22Rv1 (cell line): ENCODE data around the gene GID8.

ENCODE experiments used
- ZFX ChIP-seq: fragments of 450-650 bp; IDR thresholded peaks from 2 replicates; pipeline ENCODE4 v1.6.1; 2017; ENCODE audit warnings: antibody characterized with exemption, borderline replicate concordance
- TF ChIP-seq, protein P1 (sequence below): fragments of 450-650 bp; IDR thresholded peaks from 2 replicates; pipeline ENCODE4 v1.5.1; 2017; ENCODE audit warnings: mild to moderate bottlenecking

DNA sequence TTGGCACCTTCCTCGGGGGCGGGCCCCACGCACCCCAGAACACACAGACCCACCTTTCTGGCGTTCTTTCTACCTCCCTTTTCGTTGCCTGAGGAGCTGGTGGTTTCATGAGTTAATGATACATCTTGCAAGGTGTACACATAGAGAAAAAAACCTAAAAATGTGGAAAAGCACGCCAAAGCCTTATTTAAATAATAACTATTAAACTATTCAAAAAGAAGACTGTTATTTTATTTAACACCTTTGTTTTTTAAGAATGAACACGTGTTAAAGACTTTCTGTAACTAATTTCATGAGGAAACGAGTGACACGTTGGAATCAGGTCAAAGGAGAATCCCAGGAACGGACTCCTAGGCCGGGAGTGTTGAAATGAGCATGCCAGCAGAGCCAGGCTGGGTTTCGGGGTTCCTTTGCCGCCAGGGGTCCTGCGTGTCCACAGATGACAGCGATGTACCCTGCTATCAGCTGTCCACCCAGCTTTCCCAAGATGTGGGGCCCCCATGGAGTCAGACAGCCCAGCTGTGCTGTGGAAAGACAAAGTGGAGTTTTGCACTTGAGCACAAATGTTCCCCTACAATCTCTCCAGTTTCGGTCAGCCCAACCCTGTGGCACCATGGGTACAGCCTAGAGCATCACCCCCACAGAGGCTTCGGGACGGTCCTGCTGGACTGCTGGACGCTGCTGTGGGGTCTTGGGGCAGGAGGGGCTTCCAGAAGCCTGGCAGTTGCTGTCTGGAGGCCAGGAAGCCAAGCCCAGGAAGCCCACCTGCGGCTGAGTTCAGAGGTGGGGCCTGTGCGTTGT lies 30.6 kb downstream of the GID8 start:
- TF ChIP-seq, protein P1, sequence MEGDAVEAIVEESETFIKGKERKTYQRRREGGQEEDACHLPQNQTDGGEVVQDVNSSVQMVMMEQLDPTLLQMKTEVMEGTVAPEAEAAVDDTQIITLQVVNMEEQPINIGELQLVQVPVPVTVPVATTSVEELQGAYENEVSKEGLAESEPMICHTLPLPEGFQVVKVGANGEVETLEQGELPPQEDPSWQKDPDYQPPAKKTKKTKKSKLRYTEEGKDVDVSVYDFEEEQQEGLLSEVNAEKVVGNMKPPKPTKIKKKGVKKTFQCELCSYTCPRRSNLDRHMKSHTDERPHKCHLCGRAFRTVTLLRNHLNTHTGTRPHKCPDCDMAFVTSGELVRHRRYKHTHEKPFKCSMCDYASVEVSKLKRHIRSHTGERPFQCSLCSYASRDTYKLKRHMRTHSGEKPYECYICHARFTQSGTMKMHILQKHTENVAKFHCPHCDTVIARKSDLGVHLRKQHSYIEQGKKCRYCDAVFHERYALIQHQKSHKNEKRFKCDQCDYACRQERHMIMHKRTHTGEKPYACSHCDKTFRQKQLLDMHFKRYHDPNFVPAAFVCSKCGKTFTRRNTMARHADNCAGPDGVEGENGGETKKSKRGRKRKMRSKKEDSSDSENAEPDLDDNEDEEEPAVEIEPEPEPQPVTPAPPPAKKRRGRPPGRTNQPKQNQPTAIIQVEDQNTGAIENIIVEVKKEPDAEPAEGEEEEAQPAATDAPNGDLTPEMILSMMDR: no peak
- TF ChIP-seq ZFX: no peak
